ENCODE measurements around the gene ABAT.

DNA sequence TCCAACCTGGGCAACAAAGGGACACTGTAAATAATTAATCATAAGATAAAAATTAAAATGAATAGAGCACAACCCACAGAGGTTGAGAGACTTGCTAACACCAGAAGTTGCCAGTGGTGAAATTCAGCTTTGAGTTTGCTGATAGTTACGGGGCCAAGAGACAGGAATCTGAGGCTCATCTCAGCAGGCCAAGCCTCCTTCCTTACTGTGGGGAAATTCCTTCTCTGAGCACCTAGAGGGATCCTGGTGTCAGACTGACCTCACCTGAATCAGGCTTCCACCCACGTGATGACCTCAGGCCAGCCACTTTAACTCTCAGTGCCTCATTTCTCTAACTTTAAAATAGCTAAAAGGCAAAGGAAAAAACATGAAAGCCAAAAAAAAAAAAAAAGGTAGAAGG is 4.7 kb downstream of the ABAT start:
- TF ChIP-seq, protein P1, sequence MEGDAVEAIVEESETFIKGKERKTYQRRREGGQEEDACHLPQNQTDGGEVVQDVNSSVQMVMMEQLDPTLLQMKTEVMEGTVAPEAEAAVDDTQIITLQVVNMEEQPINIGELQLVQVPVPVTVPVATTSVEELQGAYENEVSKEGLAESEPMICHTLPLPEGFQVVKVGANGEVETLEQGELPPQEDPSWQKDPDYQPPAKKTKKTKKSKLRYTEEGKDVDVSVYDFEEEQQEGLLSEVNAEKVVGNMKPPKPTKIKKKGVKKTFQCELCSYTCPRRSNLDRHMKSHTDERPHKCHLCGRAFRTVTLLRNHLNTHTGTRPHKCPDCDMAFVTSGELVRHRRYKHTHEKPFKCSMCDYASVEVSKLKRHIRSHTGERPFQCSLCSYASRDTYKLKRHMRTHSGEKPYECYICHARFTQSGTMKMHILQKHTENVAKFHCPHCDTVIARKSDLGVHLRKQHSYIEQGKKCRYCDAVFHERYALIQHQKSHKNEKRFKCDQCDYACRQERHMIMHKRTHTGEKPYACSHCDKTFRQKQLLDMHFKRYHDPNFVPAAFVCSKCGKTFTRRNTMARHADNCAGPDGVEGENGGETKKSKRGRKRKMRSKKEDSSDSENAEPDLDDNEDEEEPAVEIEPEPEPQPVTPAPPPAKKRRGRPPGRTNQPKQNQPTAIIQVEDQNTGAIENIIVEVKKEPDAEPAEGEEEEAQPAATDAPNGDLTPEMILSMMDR (IDR thresholded peaks at IDR 0.05; ENCODE audit: low read length), result no peak
- no peak for TF ChIP-seq EZH2 (optimal IDR thresholded peaks at IDR 0.05; ENCODE audit: low read depth, low read length)
